Measurements from ENCODE around the gene SDS. TPM values are rescaled to one million over a fixed set of nuclear protein-coding genes. Genes with fewer than 3 reads are reported as not detected.

Gene SDS
- total RNA-seq, 1 experiment from 2014 or later, result not detected

DNA sequence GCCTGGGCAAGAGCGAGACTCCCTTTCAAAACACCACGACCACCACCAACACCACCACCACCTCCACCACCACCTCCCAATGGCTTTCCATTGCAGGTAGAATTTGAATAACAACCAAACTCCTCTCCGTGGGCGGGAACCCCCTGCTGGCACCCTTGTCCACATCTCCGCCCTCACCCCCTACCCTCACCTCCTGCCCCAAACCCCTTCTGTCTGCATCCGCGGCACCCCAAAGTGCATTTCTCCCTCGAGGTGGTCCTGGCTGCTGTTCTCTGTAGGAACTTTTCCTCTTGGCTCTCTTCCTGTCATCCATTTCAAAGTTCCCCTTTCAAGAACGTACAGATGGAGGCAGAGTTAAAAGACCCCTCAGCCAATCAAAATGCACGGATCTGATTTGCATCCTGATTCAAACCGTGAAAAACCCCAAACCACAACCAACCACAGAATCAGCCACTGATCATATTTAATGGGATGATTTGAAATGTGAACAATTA, 22.3 kb upstream of the SDS start:
- no peak overlapping the region for H2BK20ac ChIP-seq (ENCODE audit: low read depth, low read length, poor library complexity, severe bottlenecking)
- no peak overlapping the region for H3K4ac ChIP-seq (ENCODE audit: low read depth, low read length)
- H4K91ac ChIP-seq (ENCODE audit: insufficient read length, low read depth, low read length), result no peak overlapping the region
- no CpG with 5 or more reads among the region's 11 CpGs for WGBS (ENCODE audit: extremely low coverage, insufficient read length, low lambda C conversion rate)
- no peak overlapping the region for H2BK12ac ChIP-seq (ENCODE audit: insufficient read length, low read depth, low read length)
- H3K4me2 ChIP-seq (ENCODE audit: insufficient read depth, insufficient read length, low read length), result peak overlapping the region; percentile 25
- no peaks in the 10 kb centered on the region for H3K79me1 ChIP-seq (ENCODE audit: insufficient read depth, low read depth, low read length, poor library complexity, severe bottlenecking)
- H3T11ph ChIP-seq (ENCODE audit: low read length), result no peak overlapping the region
- Mint-ChIP-seq H3K9me3 (peaks cover 0 to 4% of the 10 kb centered on the region in 2 experiments; a peak in 3 of 5 replicates), H3K27ac (peak overlapping the region; percentile 93 to 99 (median 97); a peak in 5 of 7 replicates), H3K36me3 (ENCODE audit: insufficient read depth in 1 of 3, low read depth in 3 of 3) (peaks cover 0 to 4% (median 0%) of the 10 kb centered on the region in 3 experiments; a peak in 1 of 7 replicates), H3K4me3 (peak overlapping the region; percentile 60 to 75), H3K27me3 (ENCODE audit: low read depth) (peaks cover 11% of the 10 kb centered on the region), H3K4me1 (peaks cover 19 to 26% of the 10 kb centered on the region in 2 experiments)
- TF ChIP-seq, protein P1, sequence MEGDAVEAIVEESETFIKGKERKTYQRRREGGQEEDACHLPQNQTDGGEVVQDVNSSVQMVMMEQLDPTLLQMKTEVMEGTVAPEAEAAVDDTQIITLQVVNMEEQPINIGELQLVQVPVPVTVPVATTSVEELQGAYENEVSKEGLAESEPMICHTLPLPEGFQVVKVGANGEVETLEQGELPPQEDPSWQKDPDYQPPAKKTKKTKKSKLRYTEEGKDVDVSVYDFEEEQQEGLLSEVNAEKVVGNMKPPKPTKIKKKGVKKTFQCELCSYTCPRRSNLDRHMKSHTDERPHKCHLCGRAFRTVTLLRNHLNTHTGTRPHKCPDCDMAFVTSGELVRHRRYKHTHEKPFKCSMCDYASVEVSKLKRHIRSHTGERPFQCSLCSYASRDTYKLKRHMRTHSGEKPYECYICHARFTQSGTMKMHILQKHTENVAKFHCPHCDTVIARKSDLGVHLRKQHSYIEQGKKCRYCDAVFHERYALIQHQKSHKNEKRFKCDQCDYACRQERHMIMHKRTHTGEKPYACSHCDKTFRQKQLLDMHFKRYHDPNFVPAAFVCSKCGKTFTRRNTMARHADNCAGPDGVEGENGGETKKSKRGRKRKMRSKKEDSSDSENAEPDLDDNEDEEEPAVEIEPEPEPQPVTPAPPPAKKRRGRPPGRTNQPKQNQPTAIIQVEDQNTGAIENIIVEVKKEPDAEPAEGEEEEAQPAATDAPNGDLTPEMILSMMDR (conservative IDR thresholded peaks at IDR 0.05), result no peak
- H4K20me1 ChIP-seq (ENCODE audit: control insufficient read depth, insufficient read depth, insufficient read length), result no peaks in the 10 kb centered on the region
- no peak overlapping the region for H3K9ac ChIP-seq (ENCODE audit: extremely low read depth, insufficient read length, low read length)
- H3K79me2 ChIP-seq (ENCODE audit: insufficient read depth, low read length), result no peaks in the 10 kb centered on the region
- no peaks in the 10 kb centered on the region for H3K9me3 ChIP-seq (ENCODE audit: control insufficient read depth, low read depth, low read length)
- peak; percentile 78 for DNase-seq
- H2AFZ ChIP-seq (ENCODE audit: low read length), result no peak overlapping the region
- H2AK5ac ChIP-seq (ENCODE audit: insufficient read length, low read length), result no peak overlapping the region
- peak overlapping the region; percentile 43 for H3K18ac ChIP-seq (ENCODE audit: insufficient read length, low read depth, low read length)
- H2BK15ac ChIP-seq (ENCODE audit: low read depth, low read length), result no peak overlapping the region
- no peak overlapping the region for H3K23ac ChIP-seq (ENCODE audit: insufficient read length, low read depth, low read length)
- H3K27ac ChIP-seq (ENCODE audit: insufficient read length, low read depth, low read length), result peak overlapping the region; percentile 18
- H3K56ac ChIP-seq (ENCODE audit: insufficient read length, low read depth, low read length), result no peak overlapping the region
- no peaks in the 10 kb centered on the region for H3K4me1 ChIP-seq (ENCODE audit: insufficient read depth, low read length)
- no peak overlapping the region for H2BK120ac ChIP-seq (ENCODE audit: low read depth, low read length, poor library complexity, severe bottlenecking)
- no peaks in the 10 kb centered on the region for H3K23me2 ChIP-seq (ENCODE audit: insufficient read length, low read depth, low read length, poor library complexity, severe bottlenecking)
- H4K5ac ChIP-seq (ENCODE audit: insufficient read length, low read depth, low read length), result no peak overlapping the region
- H3K14ac ChIP-seq (ENCODE audit: insufficient read depth, low read length), result no peak overlapping the region
- no peak overlapping the region for H2BK5ac ChIP-seq (ENCODE audit: insufficient read length, low read length)
- H4K8ac ChIP-seq (replicated peaks; ENCODE audit: insufficient read length, low read depth, low read length), result no peak overlapping the region
- no peaks in the 10 kb centered on the region for H3K27me3 ChIP-seq (ENCODE audit: insufficient read depth, low read length)
